Esophagus muscularis mucosa (tissue), 3 donors: Measurements from ENCODE around the gene STYX.

Experiments
- CTCF ChIP-seq, 3 experiments: fragments of 200-600 bp in 2 of 3; fragments of 450-650 bp in 1 of 3; sonication (generic) in 2 of 3; IDR thresholded peaks; one replicate each; pipeline ENCODE4 v1.5.1; 2017 to 2019; ENCODE audit warnings: antibody characterized with exemption in 3 of 3, mild to moderate bottlenecking in 2 of 3, moderate library complexity in 1 of 3
- POLR2A ChIP-seq: fragments of 450-650 bp; IDR thresholded peaks from one replicate; pipeline ENCODE4 v1.6.1; 2017; ENCODE audit warnings: antibody characterized with exemption, moderate library complexity, mild to moderate bottlenecking, low read depth

DNA sequence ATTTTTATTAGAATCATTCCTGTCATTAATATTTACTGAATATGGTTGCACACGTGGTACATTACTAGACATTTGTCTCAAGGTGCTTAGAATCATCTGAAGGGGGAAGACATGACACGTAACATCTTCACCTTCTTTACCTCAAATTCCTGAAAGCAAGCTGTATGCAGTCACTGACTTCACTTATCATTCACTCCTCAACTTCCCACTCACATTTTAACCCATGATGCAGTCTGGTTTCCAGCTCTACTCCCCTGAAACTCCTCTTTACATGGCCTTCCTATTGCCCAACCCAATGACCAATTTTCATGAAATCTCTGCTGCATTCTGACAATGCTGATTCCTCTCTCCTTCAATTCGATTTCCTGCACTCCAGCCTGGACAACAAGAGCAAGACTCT lies 28.7 kb upstream of the STYX start:
- TF ChIP-seq CTCF (IDR thresholded peaks at IDR 0.05) (no peak), POLR2A (no peak)
